HG03039 (cell line): Measurements from ENCODE around the gene MAD2L2.

ENCODE experiments used
- ATAC-seq: cut with Tn5 transposase; IDR thresholded peaks from one replicate; pipeline ENCODE4 v1.9.1; 2021; ENCODE audit warnings: mild to moderate bottlenecking, moderate library complexity; ENCODE audit not compliant: unreplicated experiment

MAD2L2 gene

DNA sequence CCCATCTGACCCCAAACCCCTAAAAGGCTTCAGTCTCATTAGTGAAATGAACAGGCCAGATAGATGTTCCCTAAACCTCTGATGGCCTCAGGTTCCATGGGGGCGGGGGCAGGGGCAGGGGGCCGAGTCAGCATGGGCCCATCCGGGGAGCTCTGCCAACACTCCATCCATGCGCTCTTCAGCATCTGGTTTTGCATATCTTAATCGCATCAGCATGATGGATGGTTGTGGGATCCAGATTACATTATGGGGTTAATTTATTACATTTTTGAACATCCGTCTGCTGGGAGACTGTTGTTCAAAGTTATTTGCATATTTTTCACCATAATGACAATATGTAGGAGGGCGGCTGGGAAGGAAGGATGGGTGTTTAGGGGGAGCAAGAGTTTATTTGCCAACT lies 3.1 kb upstream of the MAD2L2 start:
- ATAC-seq = no peak

DNA sequence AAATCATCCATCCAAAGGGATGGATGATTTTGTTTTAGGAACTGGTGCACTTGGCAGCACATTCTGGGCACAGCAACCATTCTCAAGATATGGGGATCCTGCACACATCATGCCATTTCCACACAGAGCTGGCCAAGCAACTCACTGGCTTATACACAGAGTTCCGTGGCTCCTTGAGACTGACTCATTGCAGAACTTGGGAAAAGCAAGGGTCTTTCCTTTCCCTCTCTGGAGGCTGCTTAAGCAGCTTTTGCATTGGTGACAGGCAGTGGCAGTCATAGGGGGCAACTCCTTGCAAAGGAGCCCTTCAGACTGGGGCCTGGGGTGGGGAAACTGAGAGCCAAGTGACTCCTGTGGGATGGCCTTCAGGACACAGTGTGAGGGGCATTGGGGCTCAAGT lies 1.9 kb upstream of the MAD2L2 start:
- no peak for ATAC-seq

DNA sequence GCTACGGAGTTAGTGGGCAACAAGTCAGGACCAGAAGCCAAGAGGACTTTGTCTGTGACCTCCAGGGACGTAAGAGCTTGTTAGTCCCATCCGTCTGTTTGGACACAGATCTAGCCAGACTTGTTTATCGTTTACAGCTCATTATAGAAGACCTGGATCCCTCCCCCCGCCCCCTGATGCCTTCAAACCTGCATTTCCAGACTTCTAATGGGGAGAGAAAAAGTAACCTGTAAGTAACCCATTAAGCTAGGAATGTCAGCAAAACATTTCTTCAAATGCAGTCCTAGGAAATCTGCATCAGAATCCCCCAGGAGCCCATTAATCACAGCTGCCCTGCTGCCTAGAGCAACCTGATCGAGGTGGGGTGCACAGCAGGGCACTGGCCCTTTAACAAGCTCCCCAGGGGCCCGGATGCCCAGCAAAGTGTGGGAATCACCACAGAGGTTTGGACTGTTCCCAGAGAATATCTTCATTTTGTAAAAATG lies 1.4 kb upstream of the MAD2L2 start:
- ATAC-seq = no peak

DNA sequence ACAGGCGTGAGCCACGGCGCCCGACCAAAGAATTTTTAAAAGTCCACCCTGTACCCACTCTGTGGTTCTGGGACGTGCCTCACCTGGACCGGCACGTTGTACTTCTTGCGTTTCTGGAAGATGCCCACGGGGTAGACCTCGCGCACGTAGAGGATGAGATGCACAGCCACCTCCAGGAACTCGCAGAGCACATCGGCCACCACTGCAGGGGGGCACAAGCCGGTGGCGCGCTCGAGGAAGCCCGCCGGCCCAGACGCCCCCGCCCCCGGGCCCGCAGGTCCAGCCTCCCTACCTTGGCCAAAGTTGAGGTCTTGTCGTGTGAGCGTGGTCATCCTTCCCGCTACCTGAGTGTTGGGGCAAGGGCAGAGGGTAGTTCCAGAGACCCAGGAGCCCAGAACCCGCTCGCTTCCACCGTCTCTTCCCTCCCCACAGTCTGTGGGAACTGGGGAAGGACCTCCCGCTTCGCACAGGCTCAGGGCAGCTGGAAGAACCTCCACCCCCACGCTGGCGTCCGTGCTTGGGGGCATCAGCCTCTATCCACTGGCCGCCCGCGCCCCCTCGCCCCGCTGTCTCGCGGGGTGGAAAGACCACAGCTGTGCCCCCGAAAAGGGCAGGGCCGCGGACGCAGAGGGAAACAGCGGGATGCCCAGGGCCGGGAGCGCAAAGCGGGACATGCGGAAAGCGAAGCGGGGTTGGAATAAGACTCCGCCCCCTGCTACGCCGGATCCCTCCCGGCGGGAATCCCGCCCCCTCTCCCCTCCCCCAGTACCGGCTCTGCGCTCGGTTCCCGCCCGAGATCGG lies 478 bp downstream of the MAD2L2 start:
- ATAC-seq = peak; percentile 18

DNA sequence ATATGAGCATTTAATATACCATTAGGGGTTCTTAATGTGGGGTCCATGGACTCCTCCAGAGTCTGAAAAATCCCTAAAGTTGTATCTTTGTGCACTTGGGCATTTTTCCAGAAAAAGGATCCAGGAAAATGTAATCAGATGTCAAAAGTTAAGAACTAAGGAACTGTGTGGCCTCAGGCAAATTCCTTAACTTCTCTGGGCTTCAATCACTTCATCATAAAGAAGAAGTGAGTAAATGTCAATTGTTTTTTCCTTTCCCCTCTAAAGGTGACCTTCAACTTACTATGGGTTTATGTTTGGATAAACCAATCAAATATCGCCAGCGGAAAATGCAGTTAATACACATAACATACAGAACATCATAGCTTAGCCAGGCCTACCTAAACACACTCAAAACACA lies 2.5 kb downstream of the MAD2L2 start:
- no peak for ATAC-seq

DNA sequence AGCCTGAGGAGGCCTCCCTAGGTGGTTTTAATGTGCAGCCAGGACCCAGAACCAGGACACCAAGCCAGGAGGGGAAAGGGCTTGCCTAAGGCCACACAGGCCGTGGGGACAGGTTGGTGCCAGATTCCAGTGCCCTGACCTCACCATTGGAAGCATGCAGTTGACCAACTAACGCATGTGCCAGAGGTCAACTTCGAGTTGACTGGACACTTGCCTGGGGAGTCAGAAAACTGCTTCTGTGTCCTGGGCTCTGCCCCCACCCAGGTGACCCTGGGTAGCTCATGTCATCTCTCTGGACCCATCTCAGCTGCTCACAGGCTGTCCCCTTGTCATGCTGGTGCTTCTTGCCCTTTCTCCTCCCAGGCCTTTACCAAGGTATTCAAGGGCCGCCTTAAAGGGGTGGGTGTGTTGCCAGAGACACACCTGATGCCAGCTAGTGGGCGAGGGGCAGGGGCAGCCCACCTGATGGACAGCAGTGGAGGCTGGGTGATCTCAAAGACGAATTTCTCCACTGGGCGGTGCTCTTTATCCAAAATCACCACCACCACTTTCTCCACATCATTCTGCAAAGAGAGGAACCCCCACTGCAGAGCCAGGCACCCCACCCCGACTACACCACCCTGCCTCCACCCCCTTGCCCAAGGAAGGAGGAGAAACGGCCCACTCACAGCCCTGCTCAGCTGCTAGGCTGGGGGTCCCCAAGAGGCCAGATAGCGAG lies 4.4 kb downstream of the MAD2L2 start:
- no peak for ATAC-seq

DNA sequence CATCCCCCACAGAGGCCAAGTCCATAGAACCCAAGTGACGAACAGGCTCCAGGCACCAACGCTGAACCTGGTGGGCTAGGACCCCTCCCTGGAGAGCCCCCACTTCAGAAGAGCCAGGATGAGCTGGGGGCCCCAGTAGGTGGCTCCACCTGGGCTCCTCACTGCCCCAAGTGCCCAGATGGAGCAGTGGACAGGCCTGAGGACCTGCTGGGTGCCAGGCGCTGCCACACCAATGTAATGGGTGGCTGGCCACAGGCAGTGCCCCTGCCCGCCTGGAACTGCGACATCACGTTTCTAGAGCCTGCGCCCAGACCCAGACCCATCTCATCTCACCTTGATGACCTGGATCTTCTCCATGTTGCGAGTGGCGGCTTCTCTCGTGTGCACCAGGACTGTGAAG lies 5.6 kb downstream of the MAD2L2 start:
- no peak for ATAC-seq

DNA sequence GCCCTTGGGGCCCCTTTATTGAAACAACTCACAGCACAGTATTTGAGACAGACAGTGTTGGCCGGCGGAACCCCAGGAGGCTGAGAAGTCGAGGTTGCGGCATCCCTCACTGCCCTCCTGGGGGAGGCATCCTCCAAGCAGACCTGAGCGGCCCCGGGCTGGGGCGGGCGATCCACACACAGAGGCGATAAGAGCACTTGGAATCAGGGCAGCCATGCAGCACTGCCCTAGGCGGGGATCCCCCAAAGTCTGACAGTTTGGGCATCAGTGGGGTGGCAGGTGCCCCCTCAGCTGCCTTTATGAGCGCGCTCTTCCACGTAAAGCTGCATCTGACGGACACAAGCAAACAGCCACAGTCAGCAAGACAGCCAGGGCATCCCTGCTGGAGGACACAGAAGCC lies 6.5 kb downstream of the MAD2L2 start:
- ATAC-seq = no peak

DNA sequence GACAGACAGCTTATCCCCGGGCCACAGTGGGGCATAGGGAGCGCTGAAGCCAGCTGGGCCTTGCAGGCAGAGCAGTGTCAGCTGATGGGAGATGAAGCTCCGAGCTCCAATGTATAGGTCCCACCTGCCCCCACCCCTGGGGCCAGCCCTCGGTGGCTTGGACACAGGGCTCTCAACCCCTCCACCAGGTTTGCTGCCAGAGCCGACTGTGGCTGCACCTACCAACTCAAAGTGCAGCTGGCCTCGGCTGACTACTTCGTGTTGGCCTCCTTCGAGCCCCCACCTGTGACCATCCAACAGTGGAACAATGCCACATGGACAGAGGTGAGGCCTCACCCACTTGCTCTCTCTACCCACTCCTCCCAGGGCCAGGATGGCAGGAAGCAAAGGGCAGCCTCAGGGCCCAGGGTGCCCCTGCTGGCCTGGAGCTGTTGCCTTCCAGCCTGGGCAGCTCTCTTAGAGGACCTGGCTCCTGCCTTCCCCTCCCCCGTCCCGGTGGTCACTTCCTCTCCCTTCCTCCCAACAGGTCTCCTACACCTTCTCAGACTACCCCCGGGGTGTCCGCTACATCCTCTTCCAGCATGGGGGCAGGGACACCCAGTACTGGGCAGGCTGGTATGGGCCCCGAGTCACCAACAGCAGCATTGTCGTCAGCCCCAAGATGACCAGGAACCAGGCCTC lies 7.7 kb downstream of the MAD2L2 start:
- no peak for ATAC-seq

DNA sequence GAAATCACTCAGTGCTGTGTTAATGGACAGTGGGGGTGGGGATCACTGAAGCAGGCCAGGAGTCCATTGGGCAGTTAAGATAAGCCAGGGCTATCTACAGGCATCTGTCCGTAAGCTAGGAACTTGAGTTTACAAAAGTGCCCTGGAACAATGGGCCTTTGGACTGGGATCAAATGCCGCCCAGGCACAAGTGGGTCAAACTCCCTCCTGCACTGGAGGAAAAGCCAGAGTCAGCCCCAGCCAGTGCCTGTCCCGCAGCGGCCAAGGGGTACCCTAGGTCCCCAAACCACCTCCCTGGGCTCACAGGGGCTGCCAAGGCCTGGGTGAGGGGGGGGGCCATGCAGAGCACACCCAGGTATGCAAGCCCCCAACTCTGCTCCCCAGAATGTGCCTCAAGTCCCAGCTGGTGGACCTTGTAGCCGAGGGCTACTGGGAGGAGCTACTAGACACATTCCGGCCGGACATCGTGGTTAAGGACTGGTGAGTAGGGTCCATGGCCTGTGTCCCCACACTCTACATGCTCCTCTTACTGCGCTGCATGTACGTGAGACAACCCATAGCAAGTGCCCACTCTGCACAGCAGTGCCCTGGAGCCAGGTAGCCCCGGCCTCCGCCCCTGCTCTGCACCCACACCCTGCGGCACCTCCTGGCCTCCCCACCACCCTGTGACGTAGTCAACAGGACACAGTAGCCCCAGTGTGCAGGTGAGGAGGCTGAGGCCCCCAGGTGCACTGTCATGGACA lies 9.2 kb downstream of the MAD2L2 start:
- no peak for ATAC-seq

DNA sequence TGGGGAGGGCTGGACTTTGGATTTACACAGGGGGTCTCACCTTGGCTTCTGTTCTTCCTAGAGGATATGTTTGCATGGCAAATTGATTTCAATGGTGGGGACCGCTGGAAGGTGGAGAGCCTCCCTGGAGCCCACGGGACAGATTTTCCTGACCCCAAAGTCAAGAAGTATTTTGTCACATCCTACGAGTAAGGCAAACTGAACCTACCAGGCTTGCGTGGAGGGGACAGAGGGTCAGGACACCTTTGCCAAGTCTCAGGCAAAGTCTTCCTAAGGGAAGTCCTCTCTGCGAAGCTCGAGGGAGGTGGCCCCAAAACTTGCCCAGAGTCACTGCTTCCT lies 9.8 kb downstream of the MAD2L2 start:
- ATAC-seq = no peak

DNA sequence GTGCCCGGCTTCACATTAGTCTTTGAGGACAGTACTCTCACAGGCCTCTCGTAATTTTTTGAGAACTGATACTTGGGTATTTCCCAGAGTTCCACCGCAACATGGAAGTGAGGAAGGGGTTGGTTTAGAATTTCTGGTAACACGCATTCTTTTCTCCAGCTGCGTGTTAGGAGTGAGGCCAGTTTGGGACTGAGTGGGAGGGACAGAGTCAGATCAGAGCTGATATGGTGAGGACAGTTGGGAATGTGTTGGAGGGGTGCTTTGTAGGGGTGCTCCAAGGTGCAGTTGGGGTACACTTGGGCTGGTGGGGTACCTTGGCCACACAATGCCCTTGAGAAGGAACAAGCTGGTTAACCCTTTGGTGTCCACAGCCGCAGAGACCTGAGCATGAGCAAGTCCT lies 10.2 kb downstream of the MAD2L2 start:
- ATAC-seq = no peak

DNA sequence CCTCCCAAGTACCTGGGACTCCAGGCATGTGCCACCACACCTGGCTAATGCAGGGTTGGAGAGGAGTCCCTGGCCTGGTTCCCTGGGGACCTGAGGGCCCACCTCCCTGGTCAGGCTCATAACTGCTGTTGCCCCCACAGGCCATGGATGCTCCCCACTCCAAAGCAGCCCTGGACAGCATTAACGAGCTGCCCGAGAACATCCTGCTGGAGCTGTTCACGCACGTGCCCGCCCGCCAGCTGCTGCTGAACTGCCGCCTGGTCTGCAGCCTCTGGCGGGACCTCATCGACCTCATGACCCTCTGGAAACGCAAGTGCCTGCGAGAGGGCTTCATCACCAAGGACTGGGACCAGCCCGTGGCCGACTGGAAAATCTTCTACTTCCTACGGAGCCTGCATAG lies 12.4 kb downstream of the MAD2L2 start:
- ATAC-seq = no peak

DNA sequence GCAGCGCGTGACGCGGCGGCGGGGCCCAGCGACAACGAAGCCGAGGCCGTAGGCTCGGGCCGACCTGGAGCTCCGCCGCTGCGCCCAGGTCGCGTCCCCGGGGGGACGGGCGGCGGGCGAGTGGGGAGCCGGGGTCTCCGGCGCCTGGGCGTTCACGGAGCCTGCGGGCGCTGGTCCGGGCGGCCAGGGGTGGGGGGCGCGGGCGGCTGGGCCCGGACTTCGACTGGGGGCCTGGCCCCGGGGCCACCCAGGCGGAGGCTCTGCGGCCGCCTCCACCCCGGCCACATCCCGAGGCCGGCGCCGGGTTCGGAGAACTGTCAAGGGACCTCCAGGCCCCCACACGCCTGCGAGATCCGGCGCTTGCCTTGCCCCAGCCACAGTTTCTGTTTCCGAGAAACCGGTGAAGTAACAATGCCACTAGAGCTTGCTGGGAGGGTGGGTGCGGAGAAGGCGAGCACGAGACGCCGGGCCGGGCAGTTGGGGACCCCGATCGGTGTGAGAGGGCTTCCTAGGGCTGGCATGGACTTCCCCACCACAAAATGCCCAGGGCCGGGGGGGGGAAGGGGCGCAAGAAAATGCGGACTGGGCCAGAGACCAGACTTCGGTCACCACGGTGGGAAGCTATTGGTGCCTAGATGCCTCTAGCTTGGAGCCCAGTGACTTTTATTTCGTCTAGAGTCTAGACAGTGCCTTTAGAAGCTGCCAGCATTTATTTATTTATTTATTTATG lies 16.4 kb downstream of the MAD2L2 start:
- ATAC-seq = peak; percentile 30

DNA sequence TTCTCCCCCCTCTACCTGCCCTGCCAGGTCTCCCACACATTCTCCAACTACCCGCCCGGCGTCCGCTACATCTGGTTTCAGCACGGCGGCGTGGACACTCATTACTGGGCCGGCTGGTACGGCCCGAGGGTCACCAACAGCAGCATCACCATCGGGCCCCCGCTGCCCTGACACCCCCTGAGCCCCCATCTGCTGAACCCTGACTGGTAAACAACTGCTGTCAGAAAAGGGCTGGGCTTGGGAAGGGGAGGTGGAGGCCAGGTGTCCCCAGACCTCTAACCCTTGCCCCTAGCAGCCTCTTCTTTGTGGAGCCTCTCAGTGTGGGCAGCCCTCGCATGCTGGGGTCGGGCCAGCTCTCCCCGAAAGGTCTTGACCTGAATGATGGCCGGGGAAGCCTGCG lies 19.8 kb downstream of the MAD2L2 start:
- no peak for ATAC-seq

DNA sequence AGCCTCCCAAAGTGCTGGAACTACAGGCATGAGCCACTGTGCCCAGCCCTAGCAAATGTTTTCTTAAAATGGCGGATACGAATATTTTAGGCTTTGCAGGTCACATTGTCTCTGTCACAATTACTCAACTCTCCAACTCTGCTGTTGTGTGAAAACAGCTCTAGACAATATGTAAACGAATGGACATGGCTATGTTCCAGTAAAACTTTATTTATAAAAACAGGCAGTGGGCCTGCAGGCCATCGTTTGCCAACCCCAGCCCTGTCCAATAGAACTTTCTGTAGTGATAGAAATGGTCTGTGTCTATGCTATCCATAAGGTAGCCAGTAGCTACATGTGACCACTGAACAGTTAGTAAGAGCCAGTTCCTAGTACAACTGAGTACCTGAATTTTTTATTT lies 21.2 kb downstream of the MAD2L2 start:
- ATAC-seq = no peak

DNA sequence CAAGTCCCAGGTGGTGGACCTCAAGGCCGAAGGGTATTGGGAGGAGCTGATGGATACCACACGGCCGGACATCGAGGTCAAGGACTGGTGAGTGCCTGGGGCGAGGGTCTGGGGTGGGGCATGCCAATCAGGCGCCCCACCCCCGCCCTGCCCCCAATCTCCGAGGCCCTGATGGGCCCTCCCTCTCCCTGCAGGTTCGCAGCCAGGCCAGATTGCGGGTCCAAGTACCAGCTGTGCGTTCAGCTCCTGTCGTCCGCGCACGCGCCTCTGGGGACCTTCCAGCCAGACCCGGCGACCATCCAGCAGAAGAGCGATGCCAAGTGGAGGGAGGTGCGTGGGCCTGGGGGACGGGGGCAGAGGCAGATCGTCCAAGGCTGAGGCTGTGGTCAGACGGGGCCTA lies 22.4 kb downstream of the MAD2L2 start:
- ATAC-seq = no peak

DNA sequence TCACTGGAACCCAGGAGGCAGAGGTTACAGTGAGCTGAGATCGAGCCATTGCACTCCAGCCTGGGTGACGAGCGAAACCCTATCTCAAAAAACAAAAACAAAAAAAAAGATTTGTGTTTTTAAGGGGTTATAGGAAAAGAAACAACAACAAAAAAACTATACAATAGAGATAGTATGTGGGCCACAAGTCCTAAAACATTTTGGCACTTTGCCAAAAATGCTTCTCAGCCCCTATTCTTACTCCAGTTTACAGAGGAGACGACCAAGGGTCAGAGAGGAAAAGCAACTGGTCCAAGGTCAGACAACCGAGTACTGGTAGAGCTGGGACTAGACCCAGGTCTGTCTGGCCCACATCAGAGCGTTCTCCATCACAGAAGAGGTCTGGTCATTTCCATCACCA lies 23.3 kb downstream of the MAD2L2 start:
- no peak for ATAC-seq

DNA sequence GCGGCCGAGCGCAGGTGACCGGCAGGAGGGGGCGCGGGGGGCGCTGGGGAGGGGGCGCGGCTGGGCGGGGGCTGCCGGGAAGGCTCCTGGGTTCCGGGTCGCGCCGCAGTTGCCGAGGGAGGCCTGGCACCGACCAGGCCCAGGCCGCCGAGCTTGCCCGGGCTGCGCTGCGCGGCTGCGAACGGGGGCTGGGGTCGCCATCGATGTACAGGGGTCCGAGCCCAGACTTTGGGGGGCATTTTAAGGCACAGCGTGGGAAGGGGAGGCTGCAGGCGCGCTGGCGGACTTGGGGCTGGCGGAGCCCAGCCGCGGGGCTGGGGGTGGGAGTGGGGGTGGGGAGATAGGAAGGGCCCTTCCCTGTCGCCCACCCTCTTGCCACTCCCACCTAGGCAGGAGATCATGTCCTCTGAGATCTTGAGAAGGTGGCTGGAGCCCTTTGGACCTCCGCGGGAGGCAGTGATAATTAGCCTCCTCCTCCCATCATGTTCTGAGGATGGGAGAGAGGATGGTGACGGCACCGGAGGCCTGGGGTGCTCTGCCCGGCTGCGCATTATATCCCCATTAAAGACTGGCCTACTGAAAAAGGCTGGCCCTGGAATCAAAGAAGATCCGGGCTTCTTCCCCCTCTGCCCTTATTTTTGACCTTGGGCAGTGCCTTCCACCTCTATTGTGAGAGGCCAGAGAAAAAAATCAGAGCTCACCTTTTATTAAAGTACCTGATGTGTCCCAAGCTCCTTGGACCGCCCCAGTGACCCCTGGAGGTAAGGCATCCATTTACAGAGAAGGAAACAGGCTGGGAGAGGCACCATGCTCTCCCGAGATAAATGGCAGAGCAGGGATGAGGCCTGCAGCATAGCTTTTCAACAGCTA lies 25.8 kb downstream of the MAD2L2 start:
- ATAC-seq = peak; percentile 18
